Measurements from ENCODE around the gene EIF1B.

The EIF1B gene

GRCh38 chr3:40306336-40306735, 3.2 kb upstream of the EIF1B start:
- no peak for TF ChIP-seq CTCF (IDR thresholded peaks at IDR 0.05; ENCODE audit: low read depth, low read length)
- DNase-seq (ENCODE audit: low read depth in 2 of 2) = peak in 1 of 2 donors; percentile 12
- no peak overlapping the region for H3K4me3 ChIP-seq (replicated peaks in 1 of 2; ENCODE audit: low read depth in 2 of 2, low read length in 2 of 2)

- TF ChIP-seq CTCF (IDR thresholded peaks at IDR 0.05; ENCODE audit: low read depth, low read length) = no peak
- H3K4me3 ChIP-seq (replicated peaks in 1 of 2; ENCODE audit: low read depth in 2 of 2, low read length in 2 of 2) = no peak overlapping the region
- DNase-seq (ENCODE audit: low read depth in 2 of 2) = no peak
Observed at GRCh38 chr3:40307176-40307575, 2.3 kb upstream of the EIF1B start.

- no peak for TF ChIP-seq CTCF (IDR thresholded peaks at IDR 0.05; ENCODE audit: low read depth, low read length)
- peak overlapping the region; percentile 45 to 59 for H3K4me3 ChIP-seq (replicated peaks in 1 of 2; ENCODE audit: low read depth in 2 of 2, low read length in 2 of 2)
- DNase-seq (ENCODE audit: low read depth in 2 of 2) = no peak
Observed at GRCh38 chr3:40308725-40309417, 636 bp upstream of the EIF1B start.

GRCh38 chr3:40309925-40310695, 603 bp downstream of the EIF1B start:
- TF ChIP-seq CTCF (IDR thresholded peaks at IDR 0.05; ENCODE audit: low read depth, low read length) = no peak
- DNase-seq (ENCODE audit: low read depth in 2 of 2) = peak; percentile 50 to 66
- H3K4me3 ChIP-seq (replicated peaks in 1 of 2; ENCODE audit: low read depth in 2 of 2, low read length in 2 of 2) = peak overlapping the region; percentile 88 to 89

GRCh38 chr3:40310705-40311104, 1.2 kb downstream of the EIF1B start:
- TF ChIP-seq CTCF (IDR thresholded peaks at IDR 0.05; ENCODE audit: low read depth, low read length) = no peak
- H3K4me3 ChIP-seq (replicated peaks in 1 of 2; ENCODE audit: low read depth in 2 of 2, low read length in 2 of 2) = peak overlapping the region; percentile 88 to 89
- peak; percentile 51 for DNase-seq (ENCODE audit: low read depth in 2 of 2)

DNA sequence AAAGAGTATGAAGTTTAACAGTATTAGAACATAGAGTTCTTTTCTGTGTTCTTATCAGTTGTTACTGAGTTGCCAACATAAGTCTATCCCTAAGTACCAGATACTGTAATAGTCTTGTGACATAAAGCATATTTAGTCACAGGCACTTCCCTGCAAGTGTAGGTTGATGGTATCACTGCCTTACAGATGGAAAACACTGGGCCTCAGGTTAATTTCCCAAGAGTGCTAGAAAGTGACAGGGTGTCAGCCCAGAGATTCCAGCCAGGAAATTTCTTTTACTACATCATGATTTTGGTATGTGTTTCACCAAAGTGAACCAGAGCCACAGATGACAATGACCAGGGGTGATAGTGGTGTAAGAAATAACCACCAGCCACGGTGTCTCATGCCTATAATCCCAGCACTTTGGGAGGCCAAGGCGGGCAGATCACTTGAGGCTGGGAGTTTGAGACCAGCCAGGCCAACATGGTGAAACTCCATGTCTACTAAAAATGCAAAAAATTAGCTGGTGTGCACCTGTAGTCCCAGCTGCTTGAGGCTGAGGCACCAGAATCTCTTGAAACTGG, 3.2 kb downstream of the EIF1B start:
- TF ChIP-seq CTCF (IDR thresholded peaks at IDR 0.05; ENCODE audit: low read depth, low read length) = no peak
- no peak overlapping the region for H3K4me3 ChIP-seq (replicated peaks in 1 of 2; ENCODE audit: low read depth in 2 of 2, low read length in 2 of 2)
- DNase-seq (ENCODE audit: low read depth in 2 of 2) = peak; percentile 32 to 54
